ENCODE measurements around the gene SIRPG.

SIRPG gene

GRCh38 chr20:1685304-1686052 is 27.9 kb upstream of the SIRPG start:
- TF ChIP-seq POLR2AphosphoS5 (IDR thresholded peaks at IDR 0.05; ENCODE audit: low read depth, low read length) (no peak), FOXP2 (optimal IDR thresholded peaks at IDR 0.05; ENCODE audit: borderline replicate concordance, extremely low read depth, extremely low read length, insufficient read depth) (no peak), SIN3A (IDR thresholded peaks at IDR 0.05; ENCODE audit: borderline replicate concordance, insufficient read depth, low read length) (no peak), REST (IDR thresholded peaks at IDR 0.05; ENCODE audit: insufficient read depth in 1 of 2, low read depth in 2 of 2, low read length in 2 of 2) (no peak), TAF1 (IDR thresholded peaks at IDR 0.05; ENCODE audit: borderline replicate concordance, insufficient read depth, low read length) (no peak)

GRCh38 chr20:1684872-1685271 is 27.3 kb upstream of the SIRPG start:
- TF ChIP-seq TAF1 (IDR thresholded peaks at IDR 0.05; ENCODE audit: borderline replicate concordance, insufficient read depth, low read length), result no peak
- no peak for TF ChIP-seq POLR2AphosphoS5 (IDR thresholded peaks at IDR 0.05; ENCODE audit: low read depth, low read length)
- no peak for TF ChIP-seq FOXP2 (optimal IDR thresholded peaks at IDR 0.05; ENCODE audit: borderline replicate concordance, extremely low read depth, extremely low read length, insufficient read depth)
- no peak for TF ChIP-seq REST (IDR thresholded peaks at IDR 0.05; ENCODE audit: insufficient read depth in 1 of 2, low read depth in 2 of 2, low read length in 2 of 2)
- no peak for TF ChIP-seq SIN3A (IDR thresholded peaks at IDR 0.05; ENCODE audit: borderline replicate concordance, insufficient read depth, low read length)

- TF ChIP-seq SIN3A (IDR thresholded peaks at IDR 0.05; ENCODE audit: borderline replicate concordance, insufficient read depth, low read length) (no peak), REST (IDR thresholded peaks at IDR 0.05; ENCODE audit: insufficient read depth in 1 of 2, low read depth in 2 of 2, low read length in 2 of 2) (no peak), POLR2AphosphoS5 (IDR thresholded peaks at IDR 0.05; ENCODE audit: low read depth, low read length) (no peak), TAF1 (IDR thresholded peaks at IDR 0.05; ENCODE audit: borderline replicate concordance, insufficient read depth, low read length) (no peak), FOXP2 (optimal IDR thresholded peaks at IDR 0.05; ENCODE audit: borderline replicate concordance, extremely low read depth, extremely low read length, insufficient read depth) (no peak)
Observed at GRCh38 chr20:1676650-1677049, 19.1 kb upstream of the SIRPG start.

- TF ChIP-seq SIN3A (IDR thresholded peaks at IDR 0.05; ENCODE audit: borderline replicate concordance, insufficient read depth, low read length) (no peak), TAF1 (IDR thresholded peaks at IDR 0.05; ENCODE audit: borderline replicate concordance, insufficient read depth, low read length) (no peak), POLR2AphosphoS5 (IDR thresholded peaks at IDR 0.05; ENCODE audit: low read depth, low read length) (no peak), REST (IDR thresholded peaks at IDR 0.05; ENCODE audit: insufficient read depth in 1 of 2, low read depth in 2 of 2, low read length in 2 of 2) (no peak), FOXP2 (optimal IDR thresholded peaks at IDR 0.05; ENCODE audit: borderline replicate concordance, extremely low read depth, extremely low read length, insufficient read depth) (no peak)
Observed at GRCh38 chr20:1674990-1675780, 17.6 kb upstream of the SIRPG start.

All from PFSK-1 (cell line).